HG03135 (cell line): ENCODE measurements around the gene GALNT10.

ENCODE experiments used
- ATAC-seq: cut with Tn5 transposase; IDR thresholded peaks from one replicate; pipeline ENCODE4 v1.9.1; 2021; ENCODE audit warnings: mild to moderate bottlenecking, moderate library complexity; ENCODE audit not compliant: unreplicated experiment

GALNT10 gene

GRCh38 chr5:154287136-154287535 is 96.6 kb downstream of the GALNT10 start:
- ATAC-seq = no peak

- ATAC-seq = no peak
These were observed 97.6 kb downstream of the GALNT10 start for GRCh38 chr5:154288145-154288544.

DNA sequence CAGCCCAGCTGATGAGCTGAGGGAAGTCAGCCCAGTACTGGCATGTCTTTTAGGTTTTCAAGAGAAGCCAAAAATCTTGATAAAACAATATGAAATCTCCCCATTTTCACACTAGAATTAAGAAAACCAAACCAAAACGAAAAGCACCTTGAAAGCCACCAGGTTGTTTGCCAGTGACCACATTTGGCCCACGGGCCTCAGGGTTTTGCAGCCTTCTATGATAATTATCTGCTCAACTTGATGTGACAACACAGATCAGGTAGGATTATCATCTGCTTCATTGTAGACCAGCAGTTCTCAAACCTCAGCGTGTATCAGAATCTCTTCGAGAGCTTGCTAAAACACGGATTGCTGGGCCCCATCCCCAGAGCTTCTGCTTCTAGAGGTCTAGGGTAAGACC is 101.4 kb downstream of the GALNT10 start:
- no peak for ATAC-seq

DNA sequence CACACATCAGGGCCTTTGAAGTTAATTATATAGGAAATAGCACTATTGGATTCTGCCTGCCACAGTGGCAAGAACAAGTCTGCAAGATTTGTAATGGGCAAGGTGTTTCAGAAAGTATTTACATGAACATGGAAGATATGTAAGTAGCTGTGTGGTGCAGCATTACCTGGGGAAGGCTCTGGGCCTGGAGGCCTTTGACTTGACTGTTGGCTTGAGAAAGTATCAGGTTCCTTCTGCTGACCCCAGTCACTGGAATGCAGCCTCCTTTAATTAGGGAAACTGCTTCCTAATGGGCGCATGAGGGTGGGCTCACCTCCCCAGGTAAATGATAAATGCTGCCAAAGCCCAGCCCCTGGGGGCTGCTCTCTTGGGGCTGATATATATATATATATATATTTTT is 102.7 kb downstream of the GALNT10 start:
- no peak for ATAC-seq

DNA sequence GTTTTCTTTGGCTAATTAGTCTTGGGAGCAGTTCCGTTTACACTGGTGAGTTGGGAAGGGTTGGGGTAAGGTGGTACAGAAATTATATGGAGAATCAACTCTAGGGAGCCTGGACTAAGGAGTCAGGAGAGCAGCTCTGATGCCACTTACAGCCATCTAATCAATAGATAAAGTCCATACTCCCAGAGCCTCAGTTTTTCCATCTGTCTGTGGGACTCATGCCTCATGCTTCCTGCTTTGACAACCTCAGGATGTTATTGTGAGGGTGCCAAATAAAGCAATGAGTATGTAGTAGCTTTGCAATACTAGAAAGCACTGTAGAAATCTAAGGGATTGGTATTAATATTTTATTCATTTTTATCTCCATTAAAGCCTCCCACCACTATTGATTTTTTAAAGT is 105.0 kb downstream of the GALNT10 start:
- no peak for ATAC-seq

DNA sequence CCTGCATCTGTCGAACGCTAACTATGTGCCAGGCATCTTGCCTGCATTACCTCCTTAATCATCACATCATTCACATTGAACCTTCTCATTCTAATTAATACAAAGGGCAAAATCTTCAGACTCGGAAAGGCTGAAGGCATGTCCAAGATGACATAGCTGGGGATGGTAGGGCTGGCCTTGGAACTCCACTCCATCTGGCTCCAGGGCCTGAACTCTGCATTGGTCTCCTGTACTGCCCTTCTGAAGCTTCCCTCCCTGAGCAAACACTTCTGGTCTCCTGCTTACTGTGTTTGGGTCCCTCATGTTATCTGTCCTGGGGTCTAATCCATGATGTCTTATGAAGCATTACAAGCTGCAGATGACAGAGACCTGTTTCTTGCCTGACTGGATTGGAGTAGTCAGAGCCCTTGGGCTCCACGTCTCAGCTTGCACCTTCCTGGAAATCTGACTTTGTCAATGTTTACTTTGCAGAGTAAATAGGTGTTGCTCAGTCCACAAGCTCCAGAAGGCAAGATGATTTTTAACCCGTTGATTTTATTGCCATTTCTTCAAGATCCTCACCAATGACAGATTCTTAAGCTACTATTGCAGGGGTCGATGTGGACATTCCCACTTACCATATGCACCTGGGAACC is 106.1 kb downstream of the GALNT10 start:
- ATAC-seq = no peak

DNA sequence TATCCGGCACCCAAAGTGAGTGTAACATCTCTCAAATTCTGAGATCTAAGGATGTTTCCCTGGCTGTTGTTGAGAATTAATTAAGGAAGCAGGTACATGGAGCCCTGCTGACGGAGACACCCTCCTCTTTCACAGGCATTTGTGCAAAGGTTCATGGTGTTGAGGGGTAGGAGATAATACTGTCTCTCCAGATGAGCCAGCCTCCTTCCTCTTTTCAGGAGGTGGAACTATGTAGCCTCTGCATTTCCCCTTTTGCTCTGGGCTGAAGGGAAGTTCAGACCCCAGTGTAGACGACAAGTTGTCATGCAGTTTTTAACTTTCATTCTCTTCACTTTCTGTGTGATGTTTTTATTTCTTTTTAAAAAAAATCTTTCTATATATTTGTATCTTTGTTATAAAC is 107.5 kb downstream of the GALNT10 start:
- ATAC-seq = no peak

DNA sequence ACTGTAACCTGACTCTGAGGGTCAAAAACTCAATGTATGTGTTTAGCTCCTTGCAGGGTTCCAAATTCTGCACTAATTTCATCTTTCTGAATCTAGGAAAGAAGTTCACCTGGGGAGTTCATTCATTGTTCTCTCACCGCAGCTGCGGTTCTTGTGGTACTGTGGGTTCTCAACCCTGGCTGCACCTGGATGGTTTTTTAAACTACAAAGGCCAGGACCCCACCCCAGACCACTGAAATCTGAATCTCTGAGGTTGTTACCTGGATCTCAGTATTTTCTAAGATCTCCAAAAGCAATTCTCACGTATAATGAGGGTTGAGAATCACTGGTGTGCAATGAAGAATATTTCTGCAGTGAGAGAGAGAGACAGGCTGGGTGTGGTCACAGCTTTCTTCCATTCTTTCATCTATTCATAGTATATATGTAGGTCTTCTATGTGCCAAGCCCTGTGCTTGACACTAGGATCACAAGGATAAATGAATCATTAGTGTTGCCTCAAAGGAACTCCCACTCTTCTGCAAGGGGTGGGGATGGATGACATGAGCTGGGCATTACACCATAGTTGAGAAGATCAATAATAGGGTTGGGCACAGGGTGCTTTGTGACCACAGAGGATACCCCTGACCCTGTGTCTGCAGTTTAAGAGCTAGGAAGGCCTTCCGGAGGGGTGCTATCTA is 109.8 kb downstream of the GALNT10 start:
- no peak for ATAC-seq

DNA sequence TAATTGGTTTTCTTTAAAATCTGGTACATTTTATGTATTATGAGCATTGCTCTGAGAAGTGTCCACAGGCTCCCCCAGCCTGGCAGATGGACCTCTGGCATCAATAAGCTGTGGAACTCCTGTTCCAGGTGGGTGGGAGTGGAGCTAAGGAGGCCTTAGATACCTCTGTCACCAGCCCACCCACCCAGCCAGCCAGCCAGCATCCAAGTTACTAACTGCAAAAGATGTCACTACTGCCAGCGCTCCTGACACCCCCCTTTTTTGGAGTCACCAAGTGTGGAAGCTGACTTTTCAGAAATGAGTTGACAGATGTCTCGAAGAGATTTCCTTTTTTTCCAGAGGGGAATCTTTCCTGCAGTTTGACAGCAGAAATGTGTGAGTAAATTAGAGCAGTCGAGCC is 111.2 kb downstream of the GALNT10 start:
- ATAC-seq = no peak

DNA sequence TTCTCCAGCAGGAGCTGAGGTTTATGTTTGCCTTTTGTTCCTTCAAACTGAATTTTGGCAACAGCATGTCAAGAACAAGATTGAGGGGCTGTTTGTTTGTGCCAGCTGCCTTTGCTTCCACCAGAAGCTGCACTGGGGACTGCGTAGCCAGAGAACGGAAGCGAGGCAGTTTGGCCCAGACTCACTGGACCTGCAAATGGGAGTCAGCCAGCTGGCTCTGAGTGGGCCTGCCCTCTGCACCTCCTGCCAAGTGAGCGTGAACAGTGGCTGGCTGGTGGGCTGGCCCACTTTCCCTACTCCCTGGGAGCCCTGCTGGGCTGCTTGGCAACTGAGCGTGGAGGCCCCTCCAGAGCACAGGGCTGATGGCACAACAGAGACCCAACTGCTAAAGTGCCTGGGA is 111.6 kb downstream of the GALNT10 start:
- ATAC-seq = no peak

- no peak for ATAC-seq
These were observed 112.6 kb downstream of the GALNT10 start for GRCh38 chr5:154303133-154303532.

DNA sequence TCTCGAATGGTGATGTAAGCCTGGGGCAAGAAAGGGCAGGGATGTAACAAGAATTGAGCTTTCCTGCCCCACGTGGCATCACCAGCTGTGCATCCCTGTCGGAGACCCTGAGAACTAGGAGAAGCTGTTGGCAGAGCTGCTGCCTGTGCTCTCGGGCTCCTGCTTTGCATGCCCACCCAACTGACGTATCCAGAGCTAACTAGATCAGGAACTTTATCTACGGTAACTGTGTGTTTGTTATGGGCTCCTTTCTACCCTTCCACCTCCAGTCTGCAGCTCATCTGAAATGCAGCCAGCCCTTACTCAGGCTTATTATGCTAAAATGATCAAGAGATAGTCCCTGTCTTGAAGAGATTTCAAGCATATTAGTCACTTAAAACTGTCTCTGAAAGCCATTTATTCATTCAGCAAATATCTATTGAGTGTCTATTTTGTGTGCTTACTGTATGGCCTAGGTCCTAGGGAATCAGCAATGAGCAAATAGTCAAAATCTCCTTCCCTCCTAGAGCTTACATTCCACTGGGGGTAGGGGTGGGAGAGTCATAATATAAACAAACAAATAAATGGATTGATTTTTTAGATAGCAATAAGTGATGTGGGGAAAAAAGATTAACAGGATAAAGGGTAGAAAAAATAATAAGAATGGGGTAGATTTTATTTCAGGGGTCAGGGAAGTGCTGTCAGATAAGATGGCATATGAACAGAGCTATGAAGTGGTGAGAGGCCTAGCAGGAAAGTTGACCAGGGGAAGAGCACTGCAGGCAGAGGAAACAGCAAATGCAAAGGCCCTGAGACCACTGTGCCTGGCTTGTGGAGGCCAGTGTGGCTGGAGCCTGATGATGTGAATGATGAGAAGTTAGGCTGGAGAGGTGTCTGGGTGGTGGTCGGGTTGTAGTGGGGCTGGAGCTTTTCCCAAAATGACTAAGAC is 118.2 kb downstream of the GALNT10 start:
- no peak for ATAC-seq

DNA sequence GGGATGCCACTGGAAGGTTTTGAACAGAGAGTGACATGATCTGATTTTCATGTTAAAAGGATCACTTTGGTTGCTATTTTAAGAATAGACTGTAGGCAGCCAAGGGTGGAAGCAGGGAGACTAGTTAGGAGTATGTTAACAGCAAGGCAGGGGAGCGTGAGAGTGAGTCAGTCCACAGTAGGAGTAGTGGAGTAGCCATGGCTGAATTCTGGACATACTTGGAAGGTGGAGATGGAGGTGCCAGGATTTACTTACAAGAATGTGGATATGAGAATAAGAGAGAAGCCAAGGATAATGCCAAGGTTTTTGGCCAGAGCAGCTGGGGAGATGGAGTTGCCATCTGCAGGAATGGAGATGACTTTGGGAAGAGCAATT is 118.8 kb downstream of the GALNT10 start:
- no peak for ATAC-seq

DNA sequence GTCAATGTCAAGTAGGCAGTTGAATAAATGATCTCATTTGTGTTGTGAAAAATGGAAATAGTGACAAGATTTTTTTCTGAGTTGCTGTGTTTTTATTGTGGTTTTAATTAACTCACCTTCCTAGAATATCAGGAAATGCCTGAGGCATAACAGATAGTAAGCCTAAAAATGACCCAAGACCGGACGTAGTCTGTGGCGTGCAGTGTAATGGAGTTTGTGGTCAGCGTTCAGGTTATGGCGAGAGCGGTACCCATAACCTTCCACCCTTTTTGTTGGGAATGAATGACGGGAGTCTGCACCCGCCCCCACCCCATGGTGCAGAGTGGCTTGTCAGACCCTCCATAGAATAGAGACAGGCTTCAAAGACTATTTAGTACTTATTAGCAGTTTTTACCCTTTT is 119.3 kb downstream of the GALNT10 start:
- ATAC-seq = no peak

DNA sequence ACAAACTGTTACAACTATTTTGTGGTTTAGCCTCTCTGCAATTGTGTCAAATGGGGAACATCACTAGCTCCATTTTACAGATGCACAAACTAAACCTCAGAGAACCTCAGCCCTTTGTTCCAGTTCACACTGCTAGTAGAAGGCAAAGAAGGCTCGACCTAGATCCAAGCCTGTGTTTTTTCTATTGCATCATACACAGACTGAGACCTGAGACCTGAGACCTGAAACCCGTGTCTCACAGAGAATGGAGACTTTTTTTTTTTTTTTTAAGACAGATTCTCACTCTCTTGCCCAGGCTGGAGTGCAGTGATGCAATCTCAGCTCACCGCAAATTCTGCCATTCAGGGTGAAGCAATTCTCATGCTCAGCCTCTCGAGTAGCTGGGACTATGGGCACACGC is 120.8 kb downstream of the GALNT10 start:
- ATAC-seq = no peak

GRCh38 chr5:154312000-154312399 is 121.5 kb downstream of the GALNT10 start:
- no peak for ATAC-seq

GRCh38 chr5:154312576-154312975 is 122.0 kb downstream of the GALNT10 start:
- ATAC-seq = no peak

- no peak for ATAC-seq
These were observed 123.0 kb downstream of the GALNT10 start for GRCh38 chr5:154313360-154314017.

- ATAC-seq = no peak
These were observed 124.7 kb downstream of the GALNT10 start for GRCh38 chr5:154315196-154315595.

- ATAC-seq = no peak
These were observed 125.2 kb downstream of the GALNT10 start for GRCh38 chr5:154315756-154316155.

GRCh38 chr5:154316223-154316935 is 125.8 kb downstream of the GALNT10 start:
- ATAC-seq = no peak
